ENCODE results near the gene CDADC1.

- TF ChIP-seq POLR2A (IDR thresholded peaks at IDR 0.05; ENCODE audit: low read depth, low read length) (no peak), POLR2AphosphoS5 (IDR thresholded peaks at IDR 0.05; ENCODE audit: low read depth, low read length) (no peak), TAF1 (IDR thresholded peaks at IDR 0.05; ENCODE audit: low read depth, low read length) (no peak), SPI1 (IDR thresholded peaks at IDR 0.05; ENCODE audit: low read depth, low read length) (no peak)
These were observed 26.1 kb upstream of the CDADC1 start for GRCh38 chr13:49221590-49221965.

All from GM12891 (cell line).